Measurements from ENCODE around the gene ZNF20.

- TF ChIP-seq CSDC2 (CRISPR knock-in tag; IDR thresholded peaks at IDR 0.05) (no peak), RARB (CRISPR knock-in tag; IDR thresholded peaks at IDR 0.05) (no peak), ISL1 (CRISPR knock-in tag; IDR thresholded peaks at IDR 0.05) (no peak), GLIS3 (CRISPR knock-in tag; IDR thresholded peaks at IDR 0.05) (no peak), ZFP3 (CRISPR knock-in tag; IDR thresholded peaks at IDR 0.05) (no peak), ARNTL (CRISPR knock-in tag; IDR thresholded peaks at IDR 0.05; ENCODE audit: borderline replicate concordance, low read depth) (no peak), ZC3H10 (CRISPR knock-in tag; IDR thresholded peaks at IDR 0.05) (no peak), PATZ1 (CRISPR knock-in tag; IDR thresholded peaks at IDR 0.05; ENCODE audit: borderline replicate concordance) (no peak), CREB5 (CRISPR knock-in tag; IDR thresholded peaks at IDR 0.05; ENCODE audit: low read depth) (no peak), ZFP30 (CRISPR knock-in tag; IDR thresholded peaks at IDR 0.05) (no peak), TCF4 (CRISPR knock-in tag; IDR thresholded peaks at IDR 0.05; ENCODE audit: borderline replicate concordance) (no peak), PPARA (CRISPR knock-in tag; IDR thresholded peaks at IDR 0.05; ENCODE audit: borderline replicate concordance) (no peak)
These were observed 2.8 kb downstream of the ZNF20 start for GRCh38 chr19:12137221-12137940.
